Stimulated activated naive CD8-positive, alpha-beta T cell treated with anti-CD3 and anti-CD28 coated beads, Interleukin-15, amount 100 ng/mL, for 72 hours (primary cell): ENCODE measurements around the gene JSRP1.
A peak's percentile ranks its signal among the peaks of the same experiment; 100 is the strongest.

Experiments
- ATAC-seq: fragments of 150-1000 bp; cut with Tn5 transposase; 2 replicates; pipeline ENCODE4 v1.10.0; 2021; ENCODE audit warnings: mild to moderate bottlenecking, moderate library complexity
- DNase-seq, 2 donors: peaks; one replicate each; pipeline ENCODE4 v3.0.0; 2021 to 2022
- H3K27ac Mint-ChIP-seq, 2 donors: one replicate each; pipeline ENCODE4 v1.8.0; 2022; ENCODE audit warnings: mild to moderate bottlenecking in 2 of 2, mixed read lengths in 2 of 2, moderate library complexity in 2 of 2
- H3K27me3 Mint-ChIP-seq: one replicate; pipeline ENCODE4 v1.8.0; 2022; ENCODE audit warnings: mixed read lengths
- H3K4me1 Mint-ChIP-seq: one replicate; pipeline ENCODE4 v1.8.0; 2022; ENCODE audit warnings: mild to moderate bottlenecking, mixed read lengths
- H3K4me3 Mint-ChIP-seq, 2 donors: one replicate each; pipeline ENCODE4 v1.8.0; 2022; ENCODE audit warnings: mild to moderate bottlenecking in 2 of 2, mixed read lengths in 2 of 2, moderate library complexity in 1 of 2
- H3K9me3 Mint-ChIP-seq, 2 donors: one replicate each; pipeline ENCODE4 v1.8.0; 2022; ENCODE audit warnings: mixed read lengths in 2 of 2

The JSRP1 gene

GRCh38 chr19:2255112-2255845, 938 bp downstream of the JSRP1 start:
- DNase-seq = no peak
- Mint-ChIP-seq H3K27me3 (peaks cover 23% of the 10 kb centered on the region), H3K4me1 (peaks cover 68% of the 10 kb centered on the region), H3K9me3 (no peaks in the 10 kb centered on the region), H3K4me3 (no peak overlapping the region), H3K27ac (peak overlapping the region in 1 of 2 donors; percentile 8)
- ATAC-seq = no peak

- Mint-ChIP-seq H3K27ac (peak overlapping the region in 1 of 2 donors; percentile 77), H3K4me1 (peaks cover 71% of the 10 kb centered on the region), H3K9me3 (no peaks in the 10 kb centered on the region), H3K4me3 (peak overlapping the region; percentile 39 to 68), H3K27me3 (peaks cover 28% of the 10 kb centered on the region)
- no peak for DNase-seq
- no peak for ATAC-seq
Observed at GRCh38 chr19:2254064-2254872, 1.9 kb downstream of the JSRP1 start.

- peaks cover 28% of the 10 kb centered on the region for H3K27me3 Mint-ChIP-seq
- H3K4me1 Mint-ChIP-seq = peaks cover 63% of the 10 kb centered on the region
- H3K9me3 Mint-ChIP-seq = no peaks in the 10 kb centered on the region
- ATAC-seq = peak; percentile 43
- H3K27ac Mint-ChIP-seq = peak overlapping the region in 1 of 2 donors; percentile 77
- peak; percentile 57 to 58 for DNase-seq
- peak overlapping the region; percentile 70 to 81 for H3K4me3 Mint-ChIP-seq
Observed at GRCh38 chr19:2253106-2254063, 2.8 kb downstream of the JSRP1 start.

- H3K4me3 Mint-ChIP-seq = peak overlapping the region; percentile 70 to 81
- peaks cover 57% of the 10 kb centered on the region for H3K4me1 Mint-ChIP-seq
- ATAC-seq = peak; percentile 0
- peaks cover 28% of the 10 kb centered on the region for H3K27me3 Mint-ChIP-seq
- peak overlapping the region in 1 of 2 donors; percentile 85 for H3K27ac Mint-ChIP-seq
- H3K9me3 Mint-ChIP-seq = no peaks in the 10 kb centered on the region
- DNase-seq = no peak
Observed at GRCh38 chr19:2252797-2253105, 3.5 kb downstream of the JSRP1 start.

GRCh38 chr19:2252055-2252796, 4.0 kb downstream of the JSRP1 start:
- DNase-seq (peak in 1 of 2 donors; percentile 47), ATAC-seq (no peak)
- Mint-ChIP-seq H3K4me3 (peak overlapping the region; percentile 70 to 81), H3K27ac (peak overlapping the region in 1 of 2 donors; percentile 93), H3K4me1 (peaks cover 53% of the 10 kb centered on the region), H3K27me3 (peaks cover 28% of the 10 kb centered on the region), H3K9me3 (no peaks in the 10 kb centered on the region)

- Mint-ChIP-seq H3K27me3 (peaks cover 28% of the 10 kb centered on the region), H3K4me3 (peak overlapping the region; percentile 70 to 81), H3K4me1 (peaks cover 45% of the 10 kb centered on the region), H3K9me3 (no peaks in the 10 kb centered on the region), H3K27ac (peak overlapping the region in 1 of 2 donors; percentile 93)
- ATAC-seq (peak; percentile 20), DNase-seq (peak; percentile 47 to 59)
Observed at GRCh38 chr19:2251106-2252054, 4.8 kb downstream of the JSRP1 start.

GRCh38 chr19:2250766-2251105, 5.5 kb downstream of the JSRP1 start:
- Mint-ChIP-seq H3K4me1 (peaks cover 40% of the 10 kb centered on the region), H3K9me3 (no peaks in the 10 kb centered on the region), H3K4me3 (peak overlapping the region in 1 of 2 donors; percentile 72), H3K27me3 (peaks cover 28% of the 10 kb centered on the region), H3K27ac (no peak overlapping the region)
- DNase-seq = no peak
- ATAC-seq = peak; percentile 0

- Mint-ChIP-seq H3K27me3 (peaks cover 28% of the 10 kb centered on the region), H3K4me3 (peak overlapping the region in 1 of 2 donors; percentile 72), H3K27ac (peak overlapping the region in 1 of 2 donors; percentile 27), H3K4me1 (peaks cover 34% of the 10 kb centered on the region), H3K9me3 (no peaks in the 10 kb centered on the region)
- ATAC-seq (peak; percentile 21), DNase-seq (no peak)
Observed at GRCh38 chr19:2249880-2250765, 6.1 kb downstream of the JSRP1 start.

GRCh38 chr19:2249010-2249866, 7.0 kb downstream of the JSRP1 start, which contains the start of gene AMH:
Gene AMH (plus strand): TSS chr19:2249323. CDS start chr19:2249333, 10 bp downstream.
- Mint-ChIP-seq H3K9me3 (no peaks in the 10 kb centered on the region), H3K27me3 (peaks cover 28% of the 10 kb centered on the region), H3K4me3 (peak within 1 kb of the TSS in 1 of 2 donors; percentile 33), H3K4me1 (peaks cover 32% of the 10 kb centered on the region), H3K27ac (peak within 1 kb of the TSS in 1 of 2 donors; percentile 27)
- DNase-seq (no peak), ATAC-seq (no peak)

- peaks cover 27% of the 10 kb centered on the region for H3K4me1 Mint-ChIP-seq
- no peak overlapping the region for H3K4me3 Mint-ChIP-seq
- no peak for DNase-seq
- no peaks in the 10 kb centered on the region for H3K9me3 Mint-ChIP-seq
- ATAC-seq = peak; percentile 27
- H3K27ac Mint-ChIP-seq = no peak overlapping the region
- H3K27me3 Mint-ChIP-seq = peaks cover 28% of the 10 kb centered on the region
Observed at GRCh38 chr19:2248136-2249009, 7.8 kb downstream of the JSRP1 start.

- Mint-ChIP-seq H3K27ac (no peak overlapping the region), H3K27me3 (peaks cover 21% of the 10 kb centered on the region), H3K4me1 (peaks cover 32% of the 10 kb centered on the region), H3K9me3 (no peaks in the 10 kb centered on the region), H3K4me3 (no peak overlapping the region)
- ATAC-seq = peak; percentile 17
- DNase-seq = no peak
Observed at GRCh38 chr19:2247433-2248101, 8.7 kb downstream of the JSRP1 start.
